HG03025 (cell line): ENCODE data around the gene PLXNC1.

Source experiments
- ATAC-seq: cut with Tn5 transposase; IDR thresholded peaks from one replicate; pipeline ENCODE4 v1.9.1; 2021; ENCODE audit warnings: mild to moderate bottlenecking, moderate library complexity; ENCODE audit not compliant: unreplicated experiment, low FRiP score

The PLXNC1 gene

GRCh38 chr12:94262228-94263010 lies 114.0 kb downstream of the PLXNC1 start:
- ATAC-seq, result no peak

- ATAC-seq, result no peak
Measured at GRCh38 chr12:94263011-94263811, 114.8 kb downstream of the PLXNC1 start.

GRCh38 chr12:94263905-94264561 lies 115.7 kb downstream of the PLXNC1 start:
- ATAC-seq, result no peak

DNA sequence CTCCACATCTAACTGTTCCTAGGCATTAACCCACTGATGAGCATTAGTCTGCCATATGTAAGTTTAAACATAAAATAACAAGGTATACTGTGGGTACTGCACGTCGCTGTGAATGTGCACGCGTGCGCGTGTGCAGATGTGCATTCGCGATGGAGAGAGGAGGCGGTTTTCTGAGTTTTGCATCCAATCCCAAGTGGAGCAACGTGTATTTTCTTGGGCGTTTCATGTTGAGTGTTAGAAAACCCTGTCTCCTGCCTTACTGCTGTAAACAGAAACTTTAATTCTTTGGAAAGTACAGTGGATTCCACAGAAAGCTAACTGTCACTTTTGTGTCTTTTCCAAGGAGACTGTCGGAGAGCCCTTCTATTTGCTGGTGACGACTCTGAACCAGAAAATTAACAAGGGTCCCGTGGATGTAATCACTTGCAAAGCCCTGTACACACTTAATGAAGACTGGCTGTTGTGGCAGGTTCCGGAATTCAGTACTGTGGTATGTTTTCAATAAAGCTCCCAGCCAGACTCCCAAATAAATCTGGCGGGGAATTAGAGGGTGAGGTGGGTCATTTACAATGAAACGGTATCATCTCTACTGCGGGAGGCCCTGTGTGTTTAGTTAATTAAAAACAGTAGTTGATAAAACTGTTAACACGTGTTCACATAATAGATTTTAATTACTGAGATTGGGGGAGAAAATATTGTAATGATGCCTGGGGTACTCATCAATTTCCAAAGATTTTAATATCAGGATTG lies 116.5 kb downstream of the PLXNC1 start:
- no peak for ATAC-seq

DNA sequence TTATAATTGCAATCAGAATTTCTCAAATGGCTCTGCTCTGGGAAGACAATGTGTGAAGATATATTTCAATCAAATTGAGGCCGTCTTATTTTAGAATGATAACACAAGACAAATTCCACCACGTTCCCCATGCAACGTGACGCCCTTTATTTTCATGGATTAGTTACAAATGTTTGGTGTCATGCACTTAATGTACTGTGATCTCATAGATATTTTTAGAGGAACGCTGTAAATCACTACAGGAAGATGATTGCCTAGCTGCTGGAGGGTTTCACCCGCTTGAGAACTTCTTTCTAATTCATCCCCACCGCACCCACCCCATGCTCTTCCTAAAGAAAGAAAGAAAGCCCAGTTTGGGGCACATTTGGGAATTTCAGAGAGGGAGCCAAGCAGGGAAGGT lies 117.2 kb downstream of the PLXNC1 start:
- no peak for ATAC-seq

GRCh38 chr12:94265966-94266745 lies 117.8 kb downstream of the PLXNC1 start:
- ATAC-seq, result no peak

- no peak for ATAC-seq
Measured at GRCh38 chr12:94266796-94267536, 118.6 kb downstream of the PLXNC1 start.

DNA sequence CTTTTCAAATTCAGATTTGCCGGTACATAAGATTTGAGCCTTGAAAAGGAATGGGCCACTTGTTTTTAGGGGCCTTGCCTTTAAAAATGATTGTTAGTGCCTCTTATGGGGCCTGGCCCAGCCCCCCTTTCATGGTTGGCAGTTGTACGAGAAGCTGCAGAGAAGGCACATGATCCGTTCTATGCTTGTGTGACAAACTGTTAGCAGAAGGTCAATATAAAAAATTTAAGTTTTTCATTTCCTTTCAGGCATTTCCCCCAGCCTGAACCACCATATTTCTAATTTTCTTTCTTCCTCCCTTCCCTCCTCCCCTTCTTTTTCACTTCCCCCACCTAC lies 119.1 kb downstream of the PLXNC1 start:
- ATAC-seq, result no peak

- no peak for ATAC-seq
Measured at GRCh38 chr12:94267921-94268471, 119.6 kb downstream of the PLXNC1 start.

GRCh38 chr12:94269316-94269999 lies 121.1 kb downstream of the PLXNC1 start:
- ATAC-seq, result no peak

- ATAC-seq, result no peak
Measured at GRCh38 chr12:94271351-94271750, 123.0 kb downstream of the PLXNC1 start.

- no peak for ATAC-seq
Measured at GRCh38 chr12:94272280-94272679, 123.9 kb downstream of the PLXNC1 start.

DNA sequence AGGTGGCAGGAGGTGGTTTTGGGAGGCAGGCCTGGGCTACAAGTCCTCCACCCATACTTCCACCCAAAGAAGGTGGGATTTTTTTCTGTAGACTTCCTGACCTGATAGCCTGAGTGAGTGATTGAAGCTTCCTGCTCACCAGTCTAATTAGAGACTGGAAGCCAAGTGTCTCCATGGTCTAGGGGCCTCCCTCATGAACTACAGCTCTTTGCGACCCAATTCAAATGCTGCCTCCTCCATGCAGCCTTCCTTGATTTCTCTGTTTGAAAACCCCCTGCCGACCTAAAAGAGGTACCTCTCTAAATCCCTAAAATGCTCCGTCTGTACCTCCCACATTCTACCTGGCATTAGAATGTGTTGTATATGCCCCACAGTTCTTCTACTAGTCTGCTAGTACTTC lies 124.9 kb downstream of the PLXNC1 start:
- no peak for ATAC-seq

DNA sequence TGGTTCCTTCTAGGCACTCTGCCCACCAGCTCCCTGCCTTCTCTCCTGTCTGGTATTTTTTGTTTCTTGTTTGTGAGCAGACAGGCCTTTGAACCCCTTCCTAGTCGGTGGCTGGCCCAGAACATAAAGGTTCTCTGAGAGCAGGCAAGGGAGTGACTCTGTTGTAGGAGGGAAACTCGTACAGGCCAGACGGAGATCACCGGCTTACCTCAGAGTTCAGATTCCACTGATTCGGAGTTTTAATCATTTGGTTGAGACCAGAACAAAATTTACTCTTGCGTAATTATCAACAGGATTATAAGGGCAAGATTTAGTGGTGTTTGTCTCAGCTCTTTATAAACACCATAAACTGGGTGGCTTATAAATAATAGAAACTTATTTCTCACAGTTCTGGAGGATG lies 128.3 kb downstream of the PLXNC1 start:
- no peak for ATAC-seq

- ATAC-seq, result no peak
Measured at GRCh38 chr12:94277426-94278000, 129.1 kb downstream of the PLXNC1 start.

- ATAC-seq, result no peak
Measured at GRCh38 chr12:94280063-94280462, 131.7 kb downstream of the PLXNC1 start.

DNA sequence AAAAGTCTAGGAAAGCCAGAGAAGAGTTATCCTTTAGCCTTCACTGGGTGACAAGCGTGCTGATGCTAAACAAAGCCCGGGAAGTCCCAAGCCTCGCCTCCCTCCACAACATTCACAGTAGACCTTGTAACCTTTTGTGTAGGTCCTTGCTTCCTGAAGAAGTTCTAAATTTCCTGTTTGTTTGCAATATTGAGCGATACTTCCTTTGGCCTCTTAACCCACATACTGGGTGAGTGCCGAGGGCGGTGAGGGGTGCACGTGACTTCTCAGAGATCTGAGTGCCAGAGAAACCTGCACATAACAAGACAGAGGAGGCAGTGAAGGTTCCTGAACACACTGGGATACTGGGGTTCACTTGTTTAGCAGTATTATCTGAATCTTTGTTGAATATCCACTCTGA lies 134.3 kb downstream of the PLXNC1 start:
- no peak for ATAC-seq

DNA sequence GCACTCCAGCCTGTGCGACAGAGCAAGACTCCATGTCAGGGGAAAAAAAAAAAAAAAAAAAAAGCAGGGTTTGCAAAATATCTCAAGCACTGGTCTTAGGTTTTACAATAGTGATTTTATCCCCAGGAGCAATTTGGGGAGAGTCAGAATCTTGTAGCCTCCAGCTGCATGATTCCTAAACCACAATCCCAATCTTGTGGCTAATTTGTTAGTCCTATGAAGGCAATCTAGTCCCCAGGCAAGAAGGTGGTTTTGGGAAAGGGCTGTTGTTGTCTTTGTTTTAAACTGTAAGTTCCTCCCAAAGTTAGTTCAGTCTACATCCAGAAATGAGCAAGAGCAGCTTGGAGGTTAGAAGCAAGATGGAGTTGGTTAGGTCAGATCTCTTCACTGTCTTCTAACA lies 135.7 kb downstream of the PLXNC1 start:
- ATAC-seq, result no peak
